Loucy (cell line): ENCODE data around the gene TBC1D2.

Experiments used
- H2AFZ ChIP-seq: fragments of 200-600 bp; sonication (generic); 2 replicates; pipeline ENCODE4 v1.6.0; 2016; ENCODE audit warnings: antibody characterized with exemption, mild to moderate bottlenecking, low read length, moderate library complexity
- H3F3A ChIP-seq: fragments of 200-600 bp; 2 replicates; pipeline ENCODE4 v1.6.0; 2016; ENCODE audit warnings: antibody characterized with exemption, low read depth, mild to moderate bottlenecking
- H3K27me3 ChIP-seq: fragments of 200-600 bp; sonication (generic); 2 replicates; pipeline ENCODE4 v1.6.1; 2014; ENCODE audit warnings: low read length, mild to moderate bottlenecking; ENCODE audit not compliant: insufficient read depth, poor library complexity, severe bottlenecking
- H3K36me3 ChIP-seq: fragments of 200-600 bp; sonication (generic); 2 replicates; pipeline ENCODE4 v1.6.1; 2016; ENCODE audit warnings: low read length; ENCODE audit not compliant: insufficient read depth
- H3K4me1 ChIP-seq: fragments of 200-600 bp; sonication (generic); 2 replicates; pipeline ENCODE4 v1.5.1; 2014; ENCODE audit warnings: low read length, mild to moderate bottlenecking; ENCODE audit not compliant: insufficient read depth, poor library complexity, severe bottlenecking
- H3K4me2 ChIP-seq: fragments of 200-600 bp; sonication (generic); 2 replicates; pipeline ENCODE4 v1.6.0; 2014; ENCODE audit warnings: antibody characterized with exemption, low read length, low read depth, mild to moderate bottlenecking; ENCODE audit not compliant: poor library complexity, severe bottlenecking
- H3K4me3 ChIP-seq: fragments of 200-600 bp; sonication (generic); 2 replicates; pipeline ENCODE4 v1.5.1; 2014; ENCODE audit warnings: low read length, mild to moderate bottlenecking, mixed read lengths; ENCODE audit not compliant: poor library complexity, severe bottlenecking
- H3K79me2 ChIP-seq: fragments of 200-600 bp; sonication (generic); 2 replicates; pipeline ENCODE4 v1.6.1; 2014; ENCODE audit warnings: low read length; ENCODE audit not compliant: insufficient read depth
- H3K9ac ChIP-seq: fragments of 200-600 bp; sonication (generic); 2 replicates; pipeline ENCODE4 v1.6.0; 2014; ENCODE audit warnings: mild to moderate bottlenecking, low read depth, low read length, moderate library complexity; ENCODE audit not compliant: poor library complexity, severe bottlenecking
- H3K9me2 ChIP-seq: fragments of 200-600 bp; sonication (generic); replicated peaks from 2 replicates; pipeline ENCODE4 v1.6.1; 2016; ENCODE audit warnings: low read depth, low read length, mixed read lengths
- H3K9me3 ChIP-seq: fragments of 200-600 bp; sonication (generic); 2 replicates; pipeline ENCODE4 v1.6.1; 2014; ENCODE audit warnings: mild to moderate bottlenecking, antibody characterized with exemption, low read length, low read depth; ENCODE audit not compliant: insufficient read depth
- H4K20me1 ChIP-seq: fragments of 200-600 bp; sonication (generic); 2 replicates; pipeline ENCODE4 v1.6.0; 2014; ENCODE audit warnings: antibody characterized with exemption, low read length, mild to moderate bottlenecking; ENCODE audit not compliant: insufficient read depth, poor library complexity, severe bottlenecking
- EZH2phosphoT487 ChIP-seq: fragments of 200-600 bp; IDR thresholded peaks from 2 replicates; pipeline ENCODE4 v1.6.1; 2018; ENCODE audit warnings: antibody characterized with exemption, mild to moderate bottlenecking, moderate library complexity, borderline replicate concordance
- TF ChIP-seq, protein P1 (sequence below): fragments of 200-600 bp; sonication (generic); conservative IDR thresholded peaks from 2 replicates; pipeline ENCODE4 v1.5.1; 2014; ENCODE audit warnings: mild to moderate bottlenecking, antibody characterized with exemption, low read length

TBC1D2 gene

DNA sequence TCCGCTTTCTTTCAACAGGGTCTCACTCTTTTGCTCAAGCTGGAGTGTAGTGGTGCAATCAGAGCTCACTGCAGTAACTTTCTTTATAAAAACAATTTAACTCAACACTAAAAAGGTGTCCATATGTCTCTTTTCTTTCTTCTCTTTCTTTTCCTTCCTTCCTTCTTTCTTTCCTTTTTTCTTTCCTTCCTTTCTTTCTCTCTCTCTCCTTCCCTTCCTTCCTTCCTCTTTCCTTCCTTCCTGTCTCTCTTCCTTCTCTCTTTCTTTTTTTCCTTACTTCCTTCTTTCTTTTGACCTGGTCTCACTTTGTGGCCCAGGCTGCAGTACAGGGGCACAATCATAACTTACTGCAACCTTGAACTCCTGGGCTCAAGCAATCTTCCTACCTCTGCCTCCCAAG lies 25.8 kb upstream of the TBC1D2 start:
- Histone ChIP-seq H3K4me1 (no peaks in the 10 kb centered on the region), H4K20me1 (no peaks in the 10 kb centered on the region)
- TF ChIP-seq, protein P1, sequence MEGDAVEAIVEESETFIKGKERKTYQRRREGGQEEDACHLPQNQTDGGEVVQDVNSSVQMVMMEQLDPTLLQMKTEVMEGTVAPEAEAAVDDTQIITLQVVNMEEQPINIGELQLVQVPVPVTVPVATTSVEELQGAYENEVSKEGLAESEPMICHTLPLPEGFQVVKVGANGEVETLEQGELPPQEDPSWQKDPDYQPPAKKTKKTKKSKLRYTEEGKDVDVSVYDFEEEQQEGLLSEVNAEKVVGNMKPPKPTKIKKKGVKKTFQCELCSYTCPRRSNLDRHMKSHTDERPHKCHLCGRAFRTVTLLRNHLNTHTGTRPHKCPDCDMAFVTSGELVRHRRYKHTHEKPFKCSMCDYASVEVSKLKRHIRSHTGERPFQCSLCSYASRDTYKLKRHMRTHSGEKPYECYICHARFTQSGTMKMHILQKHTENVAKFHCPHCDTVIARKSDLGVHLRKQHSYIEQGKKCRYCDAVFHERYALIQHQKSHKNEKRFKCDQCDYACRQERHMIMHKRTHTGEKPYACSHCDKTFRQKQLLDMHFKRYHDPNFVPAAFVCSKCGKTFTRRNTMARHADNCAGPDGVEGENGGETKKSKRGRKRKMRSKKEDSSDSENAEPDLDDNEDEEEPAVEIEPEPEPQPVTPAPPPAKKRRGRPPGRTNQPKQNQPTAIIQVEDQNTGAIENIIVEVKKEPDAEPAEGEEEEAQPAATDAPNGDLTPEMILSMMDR: no peak
- TF ChIP-seq EZH2phosphoT487: no peak

DNA sequence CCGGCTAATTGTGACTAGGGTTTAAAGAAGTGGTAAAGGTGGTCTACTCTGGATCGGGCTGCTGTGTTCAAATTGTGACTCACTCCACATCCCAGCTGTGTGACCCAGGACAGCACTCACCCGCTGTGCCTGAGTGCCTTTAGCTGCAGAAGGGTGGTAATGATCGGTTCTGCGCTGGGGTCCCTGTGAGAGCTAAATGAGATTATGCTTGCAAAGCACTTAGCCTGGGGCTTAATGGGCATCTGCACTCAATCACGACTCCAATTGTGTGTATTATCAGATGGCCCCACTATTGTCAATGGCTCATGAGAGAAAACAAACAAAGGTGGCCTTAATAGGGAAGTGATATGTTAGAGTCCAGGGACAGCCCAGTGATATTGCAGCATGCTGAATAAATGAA lies 25.1 kb upstream of the TBC1D2 start:
- Histone ChIP-seq H3K4me2 (no peak overlapping the region), H3K4me3 (no peak overlapping the region), H3K36me3 (no peaks in the 10 kb centered on the region), H2AFZ (no peak overlapping the region), H3K79me2 (no peaks in the 10 kb centered on the region), H4K20me1 (no peaks in the 10 kb centered on the region), H3K9ac (no peak overlapping the region), H3K9me3 (no peaks in the 10 kb centered on the region), H3F3A (no peaks in the 10 kb centered on the region), H3K27me3 (peaks cover 11% of the 10 kb centered on the region), H3K9me2 (no peaks in the 10 kb centered on the region), H3K4me1 (no peaks in the 10 kb centered on the region)
- no peak for TF ChIP-seq EZH2phosphoT487
- TF ChIP-seq, protein P1: no peak

More for the DNA sequence above, 25.8 kb upstream of the TBC1D2 start:
- Histone ChIP-seq H3K4me2 (no peak overlapping the region), H3K9ac (no peak overlapping the region), H3K79me2 (no peaks in the 10 kb centered on the region), H2AFZ (no peak overlapping the region), H3K9me3 (no peaks in the 10 kb centered on the region), H3F3A (no peaks in the 10 kb centered on the region), H3K4me3 (no peak overlapping the region), H3K9me2 (no peaks in the 10 kb centered on the region), H3K36me3 (no peaks in the 10 kb centered on the region), H3K27me3 (peaks cover 11% of the 10 kb centered on the region)

DNA sequence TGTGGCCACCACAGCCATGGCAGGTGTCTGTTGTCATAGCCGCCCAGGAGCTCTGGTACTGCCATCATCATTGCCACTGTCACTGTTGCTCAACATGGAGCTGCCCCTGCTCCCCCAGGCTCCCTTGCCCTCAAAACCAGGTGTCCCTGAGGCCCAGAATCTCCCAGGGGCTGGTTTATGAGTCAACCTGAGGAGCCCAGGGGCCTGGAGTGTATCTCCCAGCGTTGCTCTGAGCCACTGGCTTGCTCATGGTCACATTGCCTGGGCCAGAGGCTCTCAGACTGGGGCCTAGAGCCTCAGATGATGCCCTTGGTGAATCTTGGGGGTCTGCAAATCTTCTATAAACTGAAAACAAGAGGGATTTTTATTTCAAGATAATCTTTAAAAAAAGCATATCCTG lies 24.7 kb upstream of the TBC1D2 start:
- TF ChIP-seq, protein P1: no peak
- TF ChIP-seq EZH2phosphoT487: no peak
- no peak overlapping the region for H3K9ac ChIP-seq
- H3K36me3 ChIP-seq: no peaks in the 10 kb centered on the region
- H3K9me3 ChIP-seq: no peaks in the 10 kb centered on the region
- H3K4me1 ChIP-seq: no peaks in the 10 kb centered on the region
- H3K4me3 ChIP-seq: no peak overlapping the region
- H3K9me2 ChIP-seq: no peaks in the 10 kb centered on the region
- H3K79me2 ChIP-seq: no peaks in the 10 kb centered on the region
- H2AFZ ChIP-seq: no peak overlapping the region
- H3F3A ChIP-seq: no peaks in the 10 kb centered on the region
- H3K27me3 ChIP-seq: peaks cover 11% of the 10 kb centered on the region
- no peaks in the 10 kb centered on the region for H4K20me1 ChIP-seq
- no peak overlapping the region for H3K4me2 ChIP-seq
